Stimulated activated CD8-positive, alpha-beta memory T cell treated with anti-CD3 and anti-CD28 coated beads, Interleukin-4, amount 100 ng/mL, for 4 hours (primary cell): ENCODE measurements around the gene PDIK1L.

Experiments
- DNase-seq, 2 donors: peaks; one replicate each; pipeline ENCODE4 v3.0.0-alpha.2; 2020; ENCODE audit warnings: low read depth in 2 of 2, low spot score in 1 of 2

Gene PDIK1L

GRCh38 chr1:26169198-26169554 lies 57.6 kb downstream of the PDIK1L start:
- DNase-seq: no peak

- peak; percentile 70 to 75 for DNase-seq
Observed at GRCh38 chr1:26169669-26170471, 58.2 kb downstream of the PDIK1L start, which contains the start of gene ZNF593. TSS of gene ZNF593 (plus strand) at chr1:26169908. CDS start at chr1:26169984, 76 bp downstream.

- no peak for DNase-seq
Observed at GRCh38 chr1:26170472-26170821, 58.8 kb downstream of the PDIK1L start.

- no peak for DNase-seq
Observed at GRCh38 chr1:26171084-26172072, 59.8 kb downstream of the PDIK1L start, which contains the start of gene ZNF593OS. TSS of gene ZNF593OS (minus strand) at chr1:26171832. CDS start at chr1:26171661, 171 bp downstream.
